ENCODE results near the gene AKAP12. TPM values are rescaled to one million over a fixed set of nuclear protein-coding genes. Genes with fewer than 3 reads are reported as not detected.

The AKAP12 gene
- total RNA-seq, 2 donors from 2014 or later = 10.0 to 10.6 TPM

DNA sequence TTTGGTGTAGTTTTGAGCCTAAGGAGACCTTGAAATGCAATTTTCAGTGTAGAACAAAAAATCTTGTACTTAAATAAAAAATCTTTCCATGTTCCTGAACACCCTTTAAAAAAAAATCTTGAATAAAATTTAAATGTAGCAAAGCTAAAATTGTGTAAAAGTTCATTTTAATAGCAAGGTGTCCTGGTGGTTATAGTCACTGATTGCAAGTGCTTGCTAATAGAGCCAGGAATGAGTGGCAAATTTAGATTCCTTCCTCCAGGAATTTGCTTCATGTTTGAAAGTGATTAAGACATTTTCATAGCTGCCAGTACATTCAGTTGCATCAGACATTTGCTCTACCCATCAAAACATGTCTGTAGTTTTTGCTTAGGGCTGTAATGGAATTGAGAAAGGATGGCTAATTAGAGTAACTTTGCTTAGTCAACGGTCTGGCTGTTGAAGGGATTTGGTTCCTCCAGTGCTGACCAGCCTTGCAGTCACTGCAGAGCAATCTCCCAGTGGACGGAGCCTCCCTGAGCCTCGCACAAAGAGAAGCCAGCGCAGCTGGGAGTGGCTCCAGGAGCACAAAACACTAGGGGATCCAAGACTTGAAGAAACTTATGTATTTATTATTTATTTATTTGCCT is 36.5 kb downstream of the AKAP12 start:
- Mint-ChIP-seq H3K27ac (no peak overlapping the region), H3K27me3 (ENCODE audit: low read depth) (peaks cover 36% of the 10 kb centered on the region), H3K4me1 (ENCODE audit: low read depth) (no peaks in the 10 kb centered on the region), H3K9me3 (no peaks in the 10 kb centered on the region), H3K4me3 (no peak overlapping the region), H3K36me3 (ENCODE audit: insufficient read depth in 2 of 2) (no peaks in the 10 kb centered on the region)
- no peak for ATAC-seq (replicated peaks in 1 of 2)
- no peak for DNase-seq

DNA sequence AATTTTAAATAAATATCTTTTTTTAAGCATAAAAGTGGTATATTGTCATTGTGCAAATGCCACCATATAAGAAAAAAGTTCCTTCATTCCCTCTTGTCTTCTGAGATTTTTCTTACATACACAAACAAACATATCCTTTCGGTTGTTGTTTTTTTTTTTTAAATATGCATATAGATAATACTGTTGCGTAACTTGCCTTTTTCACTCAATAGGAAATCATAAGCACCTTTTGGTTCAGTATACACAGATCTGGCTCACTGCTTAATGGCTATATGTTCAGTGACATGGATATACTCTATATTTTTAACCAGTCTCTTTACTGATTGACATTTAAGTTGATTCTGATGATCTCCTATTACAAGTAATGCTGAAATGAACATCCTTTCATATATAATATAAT is 40.1 kb downstream of the AKAP12 start:
- Mint-ChIP-seq H3K27ac (no peak overlapping the region), H3K4me3 (no peak overlapping the region), H3K36me3 (ENCODE audit: insufficient read depth in 2 of 2) (no peaks in the 10 kb centered on the region), H3K4me1 (ENCODE audit: low read depth) (peaks cover 17% of the 10 kb centered on the region), H3K9me3 (no peaks in the 10 kb centered on the region), H3K27me3 (ENCODE audit: low read depth) (peaks cover 56% of the 10 kb centered on the region)
- ATAC-seq (replicated peaks in 1 of 2) = no peak
- DNase-seq = no peak

DNA sequence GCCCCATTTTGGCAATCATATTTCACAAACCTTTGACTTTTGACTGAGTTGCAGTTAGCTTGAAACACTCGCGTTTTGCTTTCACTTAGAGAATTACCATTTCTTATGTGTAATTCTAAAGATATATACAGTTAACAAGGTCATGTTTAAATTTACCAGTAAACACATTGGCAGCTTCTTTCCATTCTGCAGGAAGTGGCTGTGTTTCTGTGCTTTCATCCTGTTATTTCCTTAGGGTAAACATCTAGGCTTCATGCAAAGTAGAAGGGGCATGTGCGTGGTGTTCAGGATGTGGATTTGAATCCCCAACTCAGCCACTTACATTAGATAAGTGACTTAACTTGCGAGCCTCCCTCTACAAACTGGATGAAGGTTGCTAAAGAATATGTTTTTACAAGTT is 41.1 kb downstream of the AKAP12 start:
- no peaks in the 10 kb centered on the region for H3K9me3 Mint-ChIP-seq
- no peak overlapping the region for H3K27ac Mint-ChIP-seq
- DNase-seq (no peak), ATAC-seq (replicated peaks in 1 of 2) (no peak)
- H3K27me3 Mint-ChIP-seq (ENCODE audit: low read depth) = peaks cover 49% of the 10 kb centered on the region
- no peak overlapping the region for H3K4me3 Mint-ChIP-seq
- no peaks in the 10 kb centered on the region for H3K36me3 Mint-ChIP-seq (ENCODE audit: insufficient read depth in 2 of 2)
- peaks cover 27% of the 10 kb centered on the region for H3K4me1 Mint-ChIP-seq (ENCODE audit: low read depth)

- peak overlapping the region; percentile 53 to 79 for H3K4me3 Mint-ChIP-seq
These were observed 44.2 kb downstream of the AKAP12 start for GRCh38 chr6:151284012-151284411.

DNA sequence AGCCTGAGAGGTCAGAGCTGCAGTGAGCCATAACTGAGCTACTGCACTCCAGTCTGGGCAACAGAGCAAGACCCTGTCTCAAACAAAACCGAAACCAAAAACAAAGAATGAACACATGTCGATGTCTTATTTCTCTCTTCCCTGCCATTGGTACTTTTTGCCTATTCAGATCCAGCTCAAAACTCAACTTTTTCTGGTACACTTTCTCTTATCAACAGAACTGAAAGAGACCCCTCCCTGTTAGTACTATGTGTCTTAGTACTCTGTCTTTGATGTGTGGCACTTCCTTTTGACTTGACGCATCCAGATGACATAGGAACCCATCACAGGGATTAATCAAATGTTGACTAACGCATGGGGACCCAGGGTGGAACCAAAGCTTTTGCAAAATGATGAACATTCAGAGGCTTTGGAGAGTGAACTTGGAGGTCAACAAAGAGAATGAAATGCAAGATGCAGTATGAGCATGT is 44.8 kb downstream of the AKAP12 start:
- peaks cover 0 to 2% of the 10 kb centered on the region in 2 donors for H3K36me3 Mint-ChIP-seq (ENCODE audit: insufficient read depth in 2 of 2)
- DNase-seq (peak; percentile 41 to 55), ATAC-seq (replicated peaks in 1 of 2) (peak; percentile 85 to 92)
- H3K4me1 Mint-ChIP-seq (ENCODE audit: low read depth) = peaks cover 50% of the 10 kb centered on the region
- no peaks in the 10 kb centered on the region for H3K9me3 Mint-ChIP-seq
- peak overlapping the region; percentile 53 to 79 for H3K4me3 Mint-ChIP-seq
- peaks cover 29% of the 10 kb centered on the region for H3K27me3 Mint-ChIP-seq (ENCODE audit: low read depth)
- H3K27ac Mint-ChIP-seq = peak overlapping the region; percentile 7

More at GRCh38 chr6:151284012-151284411, 44.2 kb downstream of the AKAP12 start:
- Mint-ChIP-seq H3K27ac (no peak overlapping the region), H3K4me1 (ENCODE audit: low read depth) (peaks cover 44% of the 10 kb centered on the region), H3K36me3 (ENCODE audit: insufficient read depth in 2 of 2) (peaks cover 0 to 2% of the 10 kb centered on the region in 2 donors), H3K27me3 (ENCODE audit: low read depth) (peaks cover 29% of the 10 kb centered on the region), H3K9me3 (no peaks in the 10 kb centered on the region)
- DNase-seq (peak; percentile 8 to 14), ATAC-seq (replicated peaks in 1 of 2) (peak; percentile 26 to 30)

DNA sequence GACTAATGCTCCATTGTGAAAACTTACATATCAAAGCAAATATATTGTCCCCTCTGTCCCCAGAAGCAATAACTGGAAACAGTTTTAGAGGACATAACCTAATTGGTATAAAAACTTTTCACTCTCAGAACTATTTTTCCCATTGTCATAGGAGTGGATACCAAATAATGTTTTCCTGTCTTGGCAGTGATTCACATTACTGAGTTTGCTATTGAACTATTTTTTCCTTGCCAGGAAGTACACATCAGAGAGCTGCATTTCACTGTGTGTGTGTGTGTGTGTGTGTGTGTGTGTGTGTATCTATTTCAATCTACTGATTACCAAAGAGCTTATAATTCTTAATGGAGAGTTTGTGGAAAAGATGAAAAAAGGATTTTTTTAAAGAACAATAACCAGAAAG is 45.4 kb downstream of the AKAP12 start:
- Mint-ChIP-seq H3K4me3 (peak overlapping the region; percentile 53 to 79), H3K27ac (peak overlapping the region; percentile 55)

DNA sequence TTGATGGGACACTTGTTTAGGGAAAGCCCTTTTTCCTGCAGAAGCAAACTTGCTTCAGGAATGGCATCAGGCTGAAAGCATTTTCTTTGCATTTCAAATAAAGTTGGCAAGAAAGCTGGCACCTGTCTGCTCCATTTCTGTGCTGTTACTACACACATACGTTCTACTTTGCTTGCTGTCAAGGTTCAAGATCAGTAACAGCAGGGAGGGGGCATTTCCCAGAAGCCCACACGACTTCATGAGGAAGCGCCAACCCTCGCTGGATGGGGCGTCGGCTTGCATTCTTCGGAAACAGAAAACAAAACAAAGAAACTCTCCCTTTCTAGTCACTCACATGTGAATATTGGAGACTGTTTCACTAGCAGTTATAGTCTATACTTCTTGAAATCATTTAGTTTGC is 46.4 kb downstream of the AKAP12 start:
- Mint-ChIP-seq H3K27ac (no peak overlapping the region), H3K4me1 (ENCODE audit: low read depth) (peaks cover 65% of the 10 kb centered on the region), H3K4me3 (peak overlapping the region; percentile 44 to 53), H3K27me3 (ENCODE audit: low read depth) (peaks cover 27% of the 10 kb centered on the region), H3K9me3 (no peaks in the 10 kb centered on the region), H3K36me3 (ENCODE audit: insufficient read depth in 2 of 2) (peaks cover 2 to 3% of the 10 kb centered on the region in 2 donors)
- ATAC-seq (replicated peaks in 1 of 2) (no peak), DNase-seq (peak; percentile 13 to 32)

More for the DNA sequence above, 45.4 kb downstream of the AKAP12 start:
- H3K27me3 Mint-ChIP-seq (ENCODE audit: low read depth) = peaks cover 29% of the 10 kb centered on the region
- DNase-seq (no peak), ATAC-seq (replicated peaks in 1 of 2) (no peak)
- no peaks in the 10 kb centered on the region for H3K9me3 Mint-ChIP-seq
- peaks cover 55% of the 10 kb centered on the region for H3K4me1 Mint-ChIP-seq (ENCODE audit: low read depth)
- peaks cover 0 to 2% of the 10 kb centered on the region in 2 donors for H3K36me3 Mint-ChIP-seq (ENCODE audit: insufficient read depth in 2 of 2)

DNA sequence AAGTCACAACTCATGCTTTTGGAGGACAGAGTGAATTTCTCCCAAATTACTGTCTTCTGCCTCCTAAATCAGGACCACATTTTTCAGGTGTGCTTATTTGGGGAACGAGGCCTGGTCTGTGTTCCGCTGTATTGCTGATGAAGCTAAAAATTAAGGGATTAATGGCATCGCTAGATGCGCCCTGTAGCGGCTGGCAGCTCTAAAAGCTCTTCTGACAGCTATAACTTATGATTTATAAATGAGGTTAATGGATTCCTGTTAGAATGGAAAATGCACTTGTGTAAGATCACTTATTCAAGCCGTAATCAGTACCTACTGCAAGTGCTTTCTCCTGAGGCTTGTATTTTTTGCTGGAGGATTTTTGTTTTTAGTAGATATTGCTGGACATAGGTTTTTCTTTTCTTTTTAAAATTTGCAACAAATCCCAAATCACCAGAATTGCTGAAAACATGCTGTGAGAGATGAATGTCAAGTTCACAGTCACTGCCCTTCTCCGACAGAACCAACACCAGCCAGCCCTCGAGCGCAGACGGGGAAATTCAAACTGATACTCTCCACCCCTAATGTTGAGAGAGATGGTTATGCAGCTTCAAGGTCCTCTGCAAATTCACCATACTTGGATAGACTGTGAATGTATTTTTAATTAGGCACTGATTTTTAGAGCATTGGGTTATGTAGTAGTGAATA is 49.1 kb downstream of the AKAP12 start:
- peak overlapping the region; percentile 56 to 65 for H3K4me3 Mint-ChIP-seq
- peak; percentile 34 to 44 for DNase-seq

GRCh38 chr6:151289399-151290007 is 49.7 kb downstream of the AKAP12 start:
- H3K4me3 Mint-ChIP-seq = peak overlapping the region; percentile 56 to 65
- DNase-seq = peak; percentile 39 to 41
- H3K27me3 Mint-ChIP-seq (ENCODE audit: low read depth) = peaks cover 33% of the 10 kb centered on the region
- peak; percentile 60 to 66 for ATAC-seq (replicated peaks in 1 of 2)
- peaks cover 52% of the 10 kb centered on the region for H3K4me1 Mint-ChIP-seq (ENCODE audit: low read depth)
- H3K27ac Mint-ChIP-seq = peak overlapping the region; percentile 76
- H3K36me3 Mint-ChIP-seq (ENCODE audit: insufficient read depth in 2 of 2) = peaks cover 2 to 3% of the 10 kb centered on the region in 2 donors
- no peaks in the 10 kb centered on the region for H3K9me3 Mint-ChIP-seq

More for the DNA sequence above, 49.1 kb downstream of the AKAP12 start:
- peak; percentile 46 to 51 for ATAC-seq (replicated peaks in 1 of 2)
- Mint-ChIP-seq H3K27me3 (ENCODE audit: low read depth) (peaks cover 29% of the 10 kb centered on the region), H3K27ac (peak overlapping the region; percentile 76), H3K36me3 (ENCODE audit: insufficient read depth in 2 of 2) (peaks cover 2 to 3% of the 10 kb centered on the region in 2 donors), H3K4me1 (ENCODE audit: low read depth) (peaks cover 59% of the 10 kb centered on the region), H3K9me3 (no peaks in the 10 kb centered on the region)

DNA sequence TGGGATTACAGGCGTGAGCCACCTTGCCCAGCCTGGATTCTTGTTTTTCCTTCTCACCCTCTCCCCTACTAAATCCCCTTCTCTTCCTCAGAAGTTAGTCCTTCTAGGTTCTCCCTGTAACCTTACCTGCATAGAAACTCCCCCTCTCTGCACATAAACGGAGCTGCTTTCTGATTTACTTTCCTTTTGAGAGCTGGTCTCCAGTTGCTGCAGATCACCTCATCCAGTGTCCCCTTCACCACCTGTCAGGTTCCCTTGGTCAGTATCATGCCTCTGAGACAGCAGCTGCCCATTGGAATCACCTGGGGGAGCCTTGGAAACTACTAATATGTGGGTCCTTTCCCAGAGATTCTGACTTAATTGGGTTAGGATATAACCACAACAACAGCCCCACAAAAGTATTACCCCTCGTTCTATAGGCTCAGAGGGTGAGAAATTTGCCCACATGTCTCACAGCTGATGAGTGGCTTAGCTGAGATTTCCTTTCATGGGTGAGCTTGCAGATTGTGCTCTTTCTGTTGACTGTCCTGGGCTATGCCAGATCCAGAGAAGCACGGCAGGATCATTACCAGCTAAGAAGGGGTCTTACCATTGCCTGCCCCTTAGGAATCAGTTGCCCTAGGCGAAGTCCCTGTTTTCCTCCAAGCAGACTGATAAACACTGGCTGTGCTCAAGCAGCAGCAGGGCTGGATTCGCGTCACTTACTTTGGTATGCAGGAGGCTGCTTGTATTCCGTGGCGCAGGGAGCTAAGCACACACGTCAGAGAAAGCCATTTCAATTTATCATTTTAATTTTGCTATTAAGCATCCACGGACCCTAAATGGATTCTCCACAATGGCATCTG is 51.3 kb downstream of the AKAP12 start:
- no peaks in the 10 kb centered on the region for H3K9me3 Mint-ChIP-seq
- H3K27ac Mint-ChIP-seq = no peak overlapping the region

GRCh38 chr6:151291722-151292059 is 51.9 kb downstream of the AKAP12 start:
- Mint-ChIP-seq H3K4me1 (ENCODE audit: low read depth) (peaks cover 31% of the 10 kb centered on the region), H3K27ac (no peak overlapping the region), H3K4me3 (no peak overlapping the region), H3K9me3 (no peaks in the 10 kb centered on the region), H3K36me3 (ENCODE audit: insufficient read depth in 2 of 2) (peaks cover 2 to 3% of the 10 kb centered on the region in 2 donors), H3K27me3 (ENCODE audit: low read depth) (peaks cover 39% of the 10 kb centered on the region)
- DNase-seq = no peak
- no peak for ATAC-seq (replicated peaks in 1 of 2)

More for the DNA sequence above, 51.3 kb downstream of the AKAP12 start:
- DNase-seq (no peak), ATAC-seq (replicated peaks in 1 of 2) (no peak)
- Mint-ChIP-seq H3K27me3 (ENCODE audit: low read depth) (peaks cover 39% of the 10 kb centered on the region), H3K4me3 (peak overlapping the region; percentile 5 to 65), H3K4me1 (ENCODE audit: low read depth) (peaks cover 36% of the 10 kb centered on the region), H3K36me3 (ENCODE audit: insufficient read depth in 2 of 2) (peaks cover 2 to 3% of the 10 kb centered on the region in 2 donors)

DNA sequence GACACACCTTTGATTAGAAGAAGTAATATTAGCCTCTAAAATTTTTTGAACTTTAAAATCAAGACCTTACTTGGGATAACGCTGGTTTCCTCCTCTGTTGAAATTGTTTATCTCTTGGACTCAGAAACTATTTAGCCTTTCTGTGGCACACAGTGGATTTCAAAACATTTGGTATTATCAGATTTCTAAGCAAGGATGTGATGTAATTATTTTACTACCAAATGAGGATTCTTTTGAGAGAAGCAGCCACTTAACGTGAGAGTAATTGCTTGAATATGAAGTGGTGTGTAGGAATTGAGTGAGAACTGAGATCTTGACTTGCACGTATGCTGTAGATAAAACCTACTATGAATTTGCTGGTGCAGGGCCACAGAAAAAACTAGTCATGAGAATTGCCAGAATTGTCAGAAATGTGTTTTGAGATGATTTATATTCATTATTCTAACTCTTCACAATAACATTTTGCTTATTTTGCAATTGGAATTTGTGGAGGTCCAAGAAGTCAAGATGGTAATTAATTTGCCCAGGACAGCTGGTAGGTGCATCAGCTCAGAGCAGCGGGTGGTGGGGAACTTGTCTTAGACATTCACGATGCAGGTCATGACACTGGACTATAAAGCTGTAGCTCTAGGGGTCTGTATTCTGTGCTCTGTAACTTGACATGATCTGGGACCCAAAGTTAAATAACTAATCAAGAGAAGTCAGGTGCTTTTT is 53.4 kb downstream of the AKAP12 start:
- peaks cover 30% of the 10 kb centered on the region for H3K4me1 Mint-ChIP-seq (ENCODE audit: low read depth)
- peaks cover 46% of the 10 kb centered on the region for H3K27me3 Mint-ChIP-seq (ENCODE audit: low read depth)
- H3K9me3 Mint-ChIP-seq = no peaks in the 10 kb centered on the region
- H3K27ac Mint-ChIP-seq = no peak overlapping the region
- peaks cover 0 to 3% of the 10 kb centered on the region in 2 donors for H3K36me3 Mint-ChIP-seq (ENCODE audit: insufficient read depth in 2 of 2)
- no peak for DNase-seq
- ATAC-seq (replicated peaks in 1 of 2) = no peak
- H3K4me3 Mint-ChIP-seq = no peak overlapping the region
